Upper lobe of left lung (tissue), 4 donors: Measurements from ENCODE around the gene BMERB1.

Experiments
- CTCF ChIP-seq, 6 experiments: fragments of 450-650 bp in 4 of 6; fragments of 200-600 bp in 2 of 6; sonication (generic) in 2 of 6; IDR thresholded peaks; one replicate each; pipeline ENCODE4 v1.5.1; 2016 to 2019; ENCODE audit warnings: antibody characterized with exemption in 6 of 6
- EP300 ChIP-seq, 4 donors: sonication (generic); formaldehyde crosslinking; IDR thresholded peaks; one replicate each; pipeline ENCODE4 v1.5.1; 2017; ENCODE audit warnings: antibody characterized with exemption in 4 of 4, control low read depth in 2 of 4
- POLR2A ChIP-seq, 4 donors: fragments of 450-650 bp; IDR thresholded peaks; one replicate each; pipeline ENCODE4 v1.5.1; 2016 to 2017; ENCODE audit warnings: antibody characterized with exemption in 4 of 4, mild to moderate bottlenecking in 2 of 4

GRCh38 chr16:15526097-15526496 lies 91.7 kb downstream of the BMERB1 start:
- TF ChIP-seq POLR2A (IDR thresholded peaks at IDR 0.05) (no peak), EP300 (IDR thresholded peaks at IDR 0.05) (no peak), CTCF (IDR thresholded peaks at IDR 0.05) (no peak)
